HG03558 (cell line): ENCODE results near the gene NEMP2.

Source experiments
- ATAC-seq: cut with Tn5 transposase; IDR thresholded peaks from one replicate; pipeline ENCODE4 v1.9.1; 2021; ENCODE audit warnings: moderate number of reproducible peaks; ENCODE audit not compliant: unreplicated experiment; ENCODE audit errors: extremely low read depth

Gene NEMP2, protein sequence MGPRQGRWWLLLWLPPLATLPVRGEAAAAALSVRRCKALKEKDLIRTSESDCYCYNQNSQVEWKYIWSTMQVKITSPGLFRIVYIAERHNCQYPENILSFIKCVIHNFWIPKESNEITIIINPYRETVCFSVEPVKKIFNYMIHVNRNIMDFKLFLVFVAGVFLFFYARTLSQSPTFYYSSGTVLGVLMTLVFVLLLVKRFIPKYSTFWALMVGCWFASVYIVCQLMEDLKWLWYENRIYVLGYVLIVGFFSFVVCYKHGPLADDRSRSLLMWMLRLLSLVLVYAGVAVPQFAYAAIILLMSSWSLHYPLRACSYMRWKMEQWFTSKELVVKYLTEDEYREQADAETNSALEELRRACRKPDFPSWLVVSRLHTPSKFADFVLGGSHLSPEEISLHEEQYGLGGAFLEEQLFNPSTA

DNA sequence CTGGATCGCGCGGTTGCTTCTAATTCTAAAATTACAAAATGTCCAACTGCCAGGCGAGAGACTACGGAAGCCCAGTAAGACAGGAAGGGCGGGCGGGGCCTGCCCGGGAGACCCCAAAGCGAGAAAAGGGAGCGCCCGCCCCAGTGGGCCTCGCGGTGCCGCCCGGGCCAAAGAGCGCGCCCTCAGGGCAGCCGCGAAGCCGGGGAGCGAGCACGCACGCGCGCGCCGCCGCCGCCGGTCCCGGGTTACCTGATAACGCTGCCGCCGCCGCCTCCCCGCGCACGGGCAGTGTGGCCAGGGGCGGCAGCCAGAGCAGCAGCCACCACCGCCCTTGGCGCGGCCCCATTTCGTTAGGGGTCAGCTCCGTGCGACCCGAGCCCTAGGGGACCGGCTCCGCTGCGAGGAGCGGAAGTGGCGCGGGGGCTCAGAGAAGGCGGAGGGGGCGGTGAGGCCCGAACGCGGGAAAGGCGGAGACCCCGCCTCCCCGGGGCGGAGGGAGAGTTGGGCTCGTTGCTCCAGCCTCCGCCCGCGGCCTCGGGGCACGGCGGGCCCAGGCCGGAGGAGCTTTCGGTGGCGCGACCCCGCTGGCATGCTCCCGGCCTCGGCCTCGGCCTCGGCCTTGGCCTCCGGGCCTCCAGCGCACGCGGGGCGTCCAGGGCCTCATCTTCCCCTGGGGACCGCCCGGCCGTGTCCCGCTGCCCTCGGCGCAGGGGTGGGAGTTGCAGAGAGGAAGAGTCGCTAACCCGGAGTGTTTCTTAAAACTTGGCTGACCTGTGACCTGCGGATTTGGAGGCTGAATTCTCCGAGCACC is at the start of gene NEMP2:
Gene NEMP2, minus strand, starts transcription at position 413 of the 811 bp plus-strand sequence. Its CDS starts 67 bp downstream, at position 346.
- ATAC-seq: peak; percentile 58

DNA sequence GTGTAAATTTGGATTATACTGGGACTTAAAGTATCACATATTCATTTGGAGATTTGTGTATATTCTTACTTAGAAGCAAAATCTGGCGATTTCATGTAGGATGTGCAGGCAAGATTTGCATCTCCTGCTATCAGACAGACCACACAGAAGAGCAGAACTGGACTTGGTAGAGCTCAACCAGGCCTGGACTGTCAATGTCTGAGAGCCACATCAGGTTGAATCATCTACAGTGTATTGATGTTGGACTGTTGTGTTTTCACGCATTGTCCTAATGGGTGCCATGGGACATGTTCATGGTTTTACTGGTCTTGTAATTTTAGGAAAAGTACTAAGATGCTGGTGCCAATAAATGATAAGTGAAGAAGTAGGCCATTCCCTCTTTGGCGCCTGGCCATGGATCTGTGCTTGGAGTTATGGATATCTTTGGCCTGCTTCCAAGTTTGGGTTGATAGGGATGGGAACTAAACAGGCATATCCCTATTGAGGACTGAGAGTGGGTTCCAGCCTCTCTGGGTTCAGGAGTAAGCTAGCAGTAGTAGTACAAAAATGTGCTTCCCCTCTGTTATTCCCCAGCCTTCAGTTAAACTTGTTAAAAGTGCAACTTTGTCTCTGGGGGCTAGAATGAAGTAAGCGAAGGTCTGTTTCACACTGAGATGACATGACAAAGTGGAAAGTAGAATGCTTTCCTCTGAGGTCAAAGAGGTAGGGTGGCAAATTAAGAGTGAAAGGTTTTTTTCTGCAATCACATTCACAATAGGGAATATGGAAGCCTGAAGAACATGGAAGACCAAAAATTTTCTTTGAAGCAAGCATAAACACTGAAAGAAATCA is 49.2 kb upstream of the NEMP2 start:
- ATAC-seq: peak; percentile 70

DNA sequence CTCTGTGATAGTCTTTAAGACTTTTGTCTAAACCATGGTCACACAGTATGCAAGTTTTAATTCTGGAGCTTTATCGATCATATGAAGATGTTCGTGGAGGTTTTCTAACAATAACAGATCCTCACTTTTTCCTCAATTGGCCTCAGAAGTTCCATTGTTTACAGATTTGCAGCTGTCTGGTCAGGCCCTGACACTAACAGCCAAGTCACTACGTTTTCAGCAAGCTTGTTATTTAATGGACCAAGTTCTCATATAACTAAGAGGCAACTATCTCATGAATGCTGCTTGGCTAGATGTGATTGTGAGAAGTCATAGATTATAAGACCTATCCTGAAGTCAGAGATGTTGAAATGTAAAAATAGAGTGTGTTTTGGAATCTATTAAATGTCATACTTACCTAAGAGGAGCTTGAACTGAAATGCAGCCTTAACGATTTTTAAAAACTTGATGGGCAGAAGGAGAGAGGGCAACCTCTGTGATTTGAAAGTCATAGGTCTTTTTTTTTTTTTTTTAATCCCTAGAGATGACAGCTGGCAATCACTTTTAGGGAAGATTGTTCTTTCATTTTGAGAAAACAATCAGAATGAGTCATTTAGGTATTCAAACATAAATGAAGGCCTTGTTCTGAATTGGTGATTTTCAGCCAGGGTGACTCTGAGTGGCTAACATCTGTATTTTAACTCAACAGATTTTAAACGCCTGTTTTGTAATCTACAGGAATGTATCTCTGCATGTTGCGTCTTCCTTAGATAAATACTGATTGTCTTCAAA is 48.4 kb upstream of the NEMP2 start:
- ATAC-seq: peak; percentile 45

DNA sequence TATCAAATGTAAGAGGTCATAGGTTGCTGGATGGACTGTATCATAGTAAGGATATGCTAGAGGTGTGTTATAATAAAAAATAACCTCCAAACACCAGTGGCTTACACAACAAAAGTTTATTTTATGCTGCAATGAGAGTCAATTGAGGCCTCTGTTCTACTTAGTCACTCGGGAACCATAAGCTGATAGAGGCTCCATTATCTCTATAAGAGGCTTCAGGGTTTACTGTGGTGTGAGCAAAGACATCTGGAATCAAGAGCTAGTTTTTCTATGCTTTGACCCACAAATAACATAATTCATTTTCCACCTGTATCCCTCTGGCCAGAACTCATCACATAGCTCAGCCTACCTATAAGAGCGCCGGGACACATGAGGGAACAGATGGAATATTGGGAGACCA is 47.5 kb upstream of the NEMP2 start:
- no peak for ATAC-seq

DNA sequence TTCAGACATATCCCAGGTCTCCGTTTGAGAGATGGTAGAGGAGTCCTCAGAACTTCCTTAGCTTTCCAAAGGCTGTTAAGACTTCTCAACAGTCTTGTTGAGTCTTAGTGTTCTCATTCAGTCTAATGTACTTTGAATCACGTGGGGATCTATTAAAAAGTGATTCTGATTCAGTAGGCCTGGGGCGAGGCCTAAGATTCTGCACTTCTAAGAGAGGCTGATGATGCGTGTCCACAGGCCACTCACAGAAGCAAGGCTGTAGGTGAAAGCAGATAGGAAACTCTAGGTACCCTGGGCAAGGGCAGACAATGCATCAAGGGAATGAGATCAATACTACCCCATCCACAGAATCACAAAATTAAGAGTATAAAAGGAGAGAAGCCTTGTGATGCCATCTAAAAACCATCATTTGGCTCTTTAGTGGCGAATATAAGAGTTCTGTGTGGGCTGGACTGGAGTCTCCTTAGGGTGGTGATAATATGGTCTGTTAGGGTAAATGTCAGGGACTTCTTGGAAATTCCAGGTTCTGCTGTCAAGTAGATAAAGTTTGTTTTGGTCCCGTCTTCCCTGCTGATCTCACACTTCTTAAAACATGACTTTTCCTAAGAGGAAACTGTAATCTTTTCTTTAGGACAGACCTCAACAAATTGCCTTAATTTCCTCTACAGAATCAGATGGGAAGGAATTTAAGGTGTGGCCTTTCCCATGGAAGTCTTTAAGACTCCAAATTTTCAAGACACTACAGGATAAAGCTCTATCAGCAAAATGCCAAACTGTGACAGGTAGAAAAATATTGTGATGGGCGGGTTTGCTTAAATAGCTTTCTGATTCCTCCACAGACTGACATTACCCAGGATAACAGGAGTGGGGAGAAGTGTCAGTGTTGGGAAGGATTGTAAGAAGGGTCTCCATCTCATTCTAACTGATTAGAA is 45.7 kb upstream of the NEMP2 start:
- no peak for ATAC-seq

DNA sequence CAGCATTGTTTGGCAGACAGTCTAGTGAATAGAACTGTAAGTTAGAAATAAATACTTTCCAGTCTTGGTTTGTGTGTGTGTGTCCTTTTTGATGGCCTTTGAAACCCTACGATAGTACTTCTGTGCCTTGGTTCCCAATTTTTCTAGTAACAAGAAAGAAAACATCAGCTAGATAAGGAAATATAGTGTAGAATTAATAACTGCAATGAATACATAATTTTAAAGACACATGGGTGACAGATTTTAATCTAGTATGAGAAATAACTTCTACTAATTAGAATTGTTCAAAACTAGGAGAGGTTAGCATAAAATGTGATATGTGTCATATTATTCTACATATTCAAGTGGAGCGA is 44.5 kb upstream of the NEMP2 start:
- ATAC-seq: no peak

DNA sequence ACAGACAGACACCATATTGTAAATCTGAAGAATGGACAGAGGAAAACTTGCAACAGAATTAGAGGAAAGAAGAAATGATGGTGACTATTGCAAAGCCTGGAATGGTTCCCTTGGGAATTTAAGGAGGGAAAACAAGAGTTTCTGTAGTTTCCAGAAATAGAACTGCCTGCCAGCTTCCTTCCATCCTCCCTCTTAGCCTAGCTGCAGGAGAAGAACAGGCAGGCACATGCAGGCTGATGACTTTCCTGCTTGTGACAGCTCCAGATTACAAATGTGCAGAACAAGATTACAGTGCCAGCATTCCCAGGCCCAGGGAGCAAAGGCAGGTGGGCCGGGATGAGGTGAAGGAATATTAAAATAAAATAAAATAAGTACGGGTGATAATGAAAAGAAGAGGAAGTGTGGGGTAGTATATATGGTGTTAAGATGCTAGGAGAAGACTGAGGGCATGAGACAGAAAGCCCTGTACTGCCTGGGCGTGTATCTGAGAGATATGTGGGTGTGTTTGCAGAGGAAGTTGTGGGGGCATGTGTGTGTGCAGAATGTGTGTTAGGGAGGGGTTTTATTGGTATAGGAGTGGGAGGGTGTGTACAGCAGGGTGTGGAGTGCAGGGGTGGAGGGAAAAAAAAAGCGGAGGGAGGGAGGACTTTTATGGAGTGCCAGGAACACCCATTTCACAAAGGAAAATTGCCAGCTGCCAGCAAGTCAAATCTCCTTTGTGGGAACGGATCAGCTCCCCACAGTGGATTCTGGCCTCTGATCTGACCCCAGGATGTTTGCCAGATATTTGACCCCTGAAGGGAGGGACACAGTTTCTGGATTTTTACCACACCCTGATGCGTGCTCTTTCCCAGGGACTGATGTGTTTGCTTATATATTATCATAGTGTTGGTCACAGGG is 43.9 kb upstream of the NEMP2 start:
- no peak for ATAC-seq

DNA sequence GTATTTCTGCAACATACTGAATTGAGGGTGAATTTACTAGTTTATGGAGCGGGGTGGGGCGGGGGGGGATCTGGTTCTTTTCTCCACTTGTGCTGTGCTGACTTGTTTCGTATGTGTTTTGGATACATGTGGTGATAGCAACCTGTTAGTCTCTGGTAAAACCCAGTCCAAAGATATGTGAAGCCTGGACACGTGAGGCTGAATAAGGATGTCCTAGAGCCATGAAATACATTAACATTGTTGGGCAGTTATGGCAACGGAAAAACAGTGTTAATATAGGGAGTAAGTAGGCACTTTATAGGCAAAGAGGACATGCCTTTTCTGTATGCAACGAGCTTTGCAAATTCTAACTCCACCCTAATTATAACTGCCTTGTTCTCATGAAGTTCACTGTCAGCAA is 42.1 kb upstream of the NEMP2 start:
- no peak for ATAC-seq

DNA sequence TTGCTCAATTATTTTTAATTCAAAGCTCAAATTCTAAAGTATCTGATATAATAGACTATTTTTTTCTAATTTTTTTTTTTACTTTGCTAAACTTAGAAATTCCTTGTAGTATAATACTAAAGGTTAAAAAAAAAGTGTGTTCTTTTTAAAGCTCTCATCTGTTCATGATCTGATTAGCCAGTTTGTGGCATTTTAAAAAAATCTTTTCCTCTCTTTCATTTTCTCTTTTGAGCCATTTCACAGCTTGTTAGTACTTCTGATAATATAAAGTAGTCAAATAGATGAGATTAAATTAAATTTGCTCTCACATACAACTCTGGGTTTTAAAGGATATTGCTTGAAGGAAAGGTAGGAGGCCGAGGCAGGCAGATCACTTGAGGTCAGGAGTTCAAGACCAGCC is 40.7 kb upstream of the NEMP2 start:
- no peak for ATAC-seq

DNA sequence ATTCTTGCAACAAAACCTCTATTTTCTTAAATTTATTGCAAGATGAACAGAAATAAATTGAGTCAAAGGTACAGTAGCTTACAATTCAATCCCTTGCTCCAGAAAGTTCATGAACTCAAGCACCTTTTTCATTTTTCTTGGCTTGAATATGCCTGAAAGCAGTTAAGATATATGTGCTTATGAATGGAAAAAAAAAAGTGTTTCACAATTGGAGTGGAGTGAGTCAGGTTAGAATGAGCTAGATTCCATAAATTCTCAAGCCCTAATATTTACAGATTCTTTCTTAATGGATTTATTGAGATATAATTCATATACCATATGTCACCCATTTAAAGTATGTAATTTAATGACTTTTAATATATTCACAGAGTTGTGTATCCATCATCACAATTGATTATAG is 39.6 kb upstream of the NEMP2 start:
- ATAC-seq: no peak

DNA sequence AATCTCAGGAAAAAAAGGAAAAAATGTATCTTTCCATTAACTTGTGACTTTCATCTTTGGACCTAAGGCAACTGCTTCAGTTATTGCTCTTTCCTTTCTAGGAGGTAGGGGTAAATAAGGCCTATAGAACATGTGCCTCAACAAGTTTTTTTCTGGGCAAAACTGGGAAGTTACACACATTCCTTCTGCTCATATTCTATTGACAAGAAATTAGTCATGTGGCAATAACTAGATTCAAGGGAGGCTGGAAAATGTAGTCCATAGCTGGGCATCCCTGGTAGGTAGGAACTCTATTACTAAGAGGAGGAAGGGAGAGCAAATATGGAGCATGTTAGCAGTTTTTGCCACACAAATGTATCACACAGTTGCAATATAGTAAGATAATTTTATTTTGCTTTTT is 37.7 kb upstream of the NEMP2 start:
- no peak for ATAC-seq

DNA sequence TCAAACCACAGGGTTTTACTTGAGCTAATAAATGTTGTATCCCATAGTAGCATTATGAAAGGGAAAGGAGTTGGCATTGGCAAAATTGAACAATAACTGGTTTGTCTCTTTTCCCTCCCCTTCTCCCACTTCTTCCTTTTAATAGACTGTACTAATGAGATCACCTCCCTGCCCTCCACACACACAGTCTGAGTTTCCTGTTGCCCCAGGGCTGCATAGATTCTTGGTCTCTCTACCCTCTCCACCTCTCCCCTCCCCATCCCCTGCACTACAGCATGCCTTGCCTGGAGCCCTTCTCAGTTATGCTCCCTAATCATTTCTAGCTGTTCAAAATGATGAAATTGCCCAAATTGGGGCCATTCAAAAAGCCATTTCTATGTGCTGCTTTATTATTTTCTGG is 37.2 kb upstream of the NEMP2 start:
- no peak for ATAC-seq

DNA sequence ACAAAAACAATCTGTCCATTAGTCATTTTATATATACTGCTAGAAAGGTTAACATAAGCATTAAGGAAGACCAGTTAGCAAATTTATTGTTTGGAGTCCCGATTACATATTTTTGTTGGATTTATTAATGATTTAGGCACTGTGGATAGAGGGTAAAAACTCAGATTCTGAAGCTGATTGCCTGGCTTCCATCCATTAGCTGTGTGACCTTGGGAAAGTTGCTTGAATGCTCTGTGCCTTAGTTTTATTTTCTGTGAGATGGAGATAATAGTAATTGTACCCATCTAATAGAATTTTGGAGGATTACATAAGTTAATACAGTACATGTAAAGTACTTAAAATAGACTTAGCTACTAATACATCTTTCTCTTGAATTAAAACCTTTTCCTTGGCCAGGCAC is 36.3 kb upstream of the NEMP2 start:
- ATAC-seq: no peak

DNA sequence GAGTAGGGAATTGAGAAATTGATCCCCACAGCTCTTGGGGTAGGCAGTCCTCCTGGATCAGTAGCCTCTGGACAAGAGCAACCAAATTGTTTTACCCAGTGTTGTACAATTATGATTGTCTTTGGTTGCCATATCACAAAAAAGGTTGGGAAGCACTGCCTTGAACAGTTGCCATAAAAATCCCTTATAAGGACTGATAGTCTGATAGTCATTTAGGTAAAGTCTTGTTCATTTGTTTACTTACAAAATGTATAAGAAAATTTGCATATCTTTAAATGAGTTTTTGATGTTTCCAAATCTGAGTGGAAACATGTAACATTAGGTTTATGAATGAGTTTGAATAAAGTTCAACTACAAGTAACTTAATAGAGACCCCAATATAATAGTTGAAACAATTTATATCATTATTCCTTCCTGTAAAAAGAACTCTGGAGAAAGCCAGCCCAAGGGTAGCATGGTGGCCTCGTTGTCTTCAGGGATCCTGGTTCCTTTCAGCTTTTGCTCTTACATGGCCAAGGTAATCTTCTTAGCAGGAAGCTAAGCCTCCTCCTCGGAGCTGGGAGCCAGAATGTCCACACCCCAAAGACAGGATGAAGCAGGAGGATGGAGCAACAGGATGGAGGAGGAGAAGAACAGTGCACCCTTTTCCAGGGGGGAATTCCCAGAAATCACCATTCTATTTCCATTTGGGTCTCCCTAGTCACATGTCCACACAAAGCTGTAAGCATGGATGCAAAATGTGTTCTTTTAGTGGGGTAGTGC is 35.7 kb upstream of the NEMP2 start:
- ATAC-seq: no peak

DNA sequence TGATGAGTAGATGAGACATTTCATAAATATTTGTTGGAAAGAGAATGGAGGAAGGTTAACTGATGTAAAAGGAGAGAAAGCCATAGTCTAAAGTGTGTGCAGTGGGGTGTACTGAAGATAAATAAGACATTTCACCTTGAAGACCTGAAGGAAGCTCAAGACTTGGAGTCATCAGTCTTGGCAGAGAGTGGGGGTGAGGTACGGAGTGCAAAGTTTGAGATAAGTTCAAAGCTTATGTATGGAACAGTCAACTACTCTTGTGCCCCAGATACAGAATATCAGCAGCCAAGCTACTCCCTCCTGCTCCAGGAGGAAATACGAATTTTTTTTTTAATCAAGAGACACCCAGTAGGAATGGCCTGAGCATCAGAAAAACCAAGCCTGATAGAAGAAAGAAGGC is 30.3 kb upstream of the NEMP2 start:
- no peak for ATAC-seq

DNA sequence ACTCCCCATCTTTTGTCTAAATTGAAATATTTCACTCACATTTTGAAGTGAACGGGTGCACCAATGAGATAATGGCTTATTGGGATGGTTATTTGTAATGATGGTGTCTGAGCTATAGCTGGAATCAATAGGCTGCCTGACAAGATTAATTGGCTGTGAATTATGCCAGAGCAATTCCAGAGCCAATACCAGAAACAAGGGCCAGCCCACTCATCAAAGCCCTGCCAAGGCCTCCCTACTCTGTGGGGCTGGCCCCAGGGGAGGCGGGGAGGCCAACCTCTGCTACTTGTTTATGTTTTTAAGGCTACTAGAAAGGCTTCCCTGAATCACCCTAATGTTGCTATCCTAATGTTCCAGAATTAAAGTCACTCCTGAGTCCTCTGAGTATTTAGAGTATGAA is 29.1 kb upstream of the NEMP2 start:
- no peak for ATAC-seq

DNA sequence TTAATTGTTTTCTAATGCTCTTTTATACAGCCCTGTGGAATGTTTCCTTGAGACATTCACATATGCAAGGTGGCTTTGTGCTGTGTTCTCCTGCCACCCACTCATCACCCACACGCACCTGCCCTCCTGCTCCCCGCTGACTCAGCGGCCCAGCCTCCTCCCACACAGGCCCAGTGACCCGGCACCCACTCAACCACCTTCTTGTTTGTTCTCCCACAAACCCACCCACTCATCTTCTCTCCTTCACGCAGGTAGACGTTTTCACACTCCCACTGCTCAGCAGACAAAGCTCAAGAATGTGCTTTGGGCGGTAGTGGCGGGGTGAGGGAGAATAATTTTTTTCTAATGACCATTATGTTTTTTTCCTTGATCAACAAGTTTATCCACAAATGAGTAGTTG is 28.6 kb upstream of the NEMP2 start:
- ATAC-seq: no peak
